H1 (cell line): ENCODE measurements around the gene IL26.

Experiments used
- CHD1 ChIP-seq: IDR thresholded peaks from 2 replicates; pipeline ENCODE4 v1.6.1; 2012; ENCODE audit warnings: low read depth, low read length, improper control_type of control experiment
- CTCF ChIP-seq, 3 experiments: IDR thresholded peaks; 1 replicate in 2 of 3; 2 replicates in 1 of 3; pipeline versions ENCODE4 v1.5.1 to v1.6.1; 2011; ENCODE audit warnings: low read length in 3 of 3, mild to moderate bottlenecking in 3 of 3, inconsistent platforms in 2 of 3, low read depth in 1 of 3, moderate library complexity in 1 of 3; ENCODE audit not compliant: insufficient read depth in 1 of 3; ENCODE audit errors: control extremely low read depth in 1 of 3
- NRF1 ChIP-seq: IDR thresholded peaks from 2 replicates; pipeline ENCODE4 v1.6.1; 2011; ENCODE audit warnings: mild to moderate bottlenecking, low read depth, low read length, improper control_type of control experiment
- PHF8 ChIP-seq: fragments of 200-600 bp; sonication (generic); conservative IDR thresholded peaks from 2 replicates; pipeline ENCODE4 v1.7.1; 2012; ENCODE audit warnings: low read depth, mild to moderate bottlenecking, inconsistent platforms, low read length, moderate library complexity
- TCF12 ChIP-seq: IDR thresholded peaks from 2 replicates; pipeline ENCODE4 v1.6.1; 2011; ENCODE audit warnings: low read depth, mild to moderate bottlenecking, low read length

- TF ChIP-seq NRF1 (no peak), TCF12 (no peak), CHD1 (no peak), PHF8 (no peak), CTCF (IDR thresholded peaks at IDR 0.05; ENCODE audit: control extremely low read depth in 1 of 3, insufficient read depth in 1 of 3, low read depth in 1 of 3, low read length in 3 of 3) (no peak)
These were observed 51.8 kb downstream of the IL26 start for GRCh38 chr12:68173792-68174191.
